ENCODE measurements around the gene SLC34A3. TPM values are rescaled to one million over a fixed set of nuclear protein-coding genes. Genes with fewer than 3 reads are reported as not detected.

SLC34A3 gene
- total RNA-seq, 2 experiments from 2014 or later, result not detected

DNA sequence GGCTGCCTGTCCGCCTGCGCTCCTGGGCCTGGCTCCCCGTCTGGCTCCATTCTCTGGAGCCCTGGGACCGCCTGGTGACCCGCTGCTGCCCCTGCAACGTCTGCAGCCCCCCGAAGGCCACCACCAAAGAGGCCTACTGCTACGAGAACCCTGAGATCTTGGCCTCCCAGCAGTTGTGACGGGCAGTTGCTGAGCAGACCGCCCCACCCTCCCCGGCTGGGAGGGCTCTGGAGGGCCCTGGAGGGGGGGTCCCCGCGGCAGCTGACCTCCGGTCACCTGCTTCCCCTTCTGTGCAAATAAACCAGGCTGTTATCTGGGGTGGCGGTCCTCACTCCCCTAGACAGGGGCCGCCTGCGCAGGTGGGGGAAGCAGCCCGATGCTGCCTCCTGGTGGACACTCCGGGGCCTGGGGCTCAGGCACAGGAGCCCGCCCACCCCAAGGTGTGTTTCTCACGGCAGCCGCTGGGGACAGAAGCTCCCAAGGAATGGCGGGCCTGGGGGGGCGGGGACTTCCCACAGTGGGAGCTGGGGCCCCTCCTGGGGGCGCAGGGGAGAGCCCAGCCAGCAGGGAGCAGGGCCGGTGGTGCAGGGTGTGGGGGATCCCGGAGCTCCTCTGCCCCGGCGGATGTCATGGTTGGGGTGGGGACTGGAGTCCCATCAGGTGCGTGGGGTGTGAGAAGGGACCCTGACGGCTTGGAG is 5.7 kb downstream of the SLC34A3 start:
- Histone ChIP-seq H2AFZ (ENCODE audit: low read length) (no peak overlapping the region), H4K20me1 (ENCODE audit: insufficient read depth, low read length) (no peaks in the 10 kb centered on the region), H3K4me3 (ENCODE audit: low read depth, low read length, poor library complexity, severe bottlenecking) (peak overlapping the region; percentile 48), H3K4me1 (ENCODE audit: insufficient read depth, low read length, poor library complexity, severe bottlenecking) (peaks cover 49% of the 10 kb centered on the region), H3K79me2 (ENCODE audit: insufficient read depth, low read depth, low read length) (peaks cover 17% of the 10 kb centered on the region; the same call in 1 of the 2 replicates), H3K4me2 (ENCODE audit: low read length) (peak overlapping the region; percentile 75), H3K27ac (ENCODE audit: low read depth, low read length, poor library complexity, severe bottlenecking) (peak overlapping the region; percentile 29), H3K36me3 (ENCODE audit: insufficient read depth, low read length) (no peaks in the 10 kb centered on the region; the same call in 1 of the 2 replicates), H3K9me3 (ENCODE audit: low read length) (no peaks in the 10 kb centered on the region), H3K9me2 (ENCODE audit: insufficient read depth, low read length) (no peaks in the 10 kb centered on the region)
- no TSS peak for BruUV-seq (replicated peaks)
- ChIA-PET CTCF (ENCODE audit: unreplicated experiment) (interaction anchor here (0.6 to 1.2 kb wide), 3 partner anchors 59 to 107 kb away, joined by 3 to 6 read pairs (median 3); no protein-coding TSS in a partner anchor), POLR2A (no interaction called here)
- peak; percentile 90 for DNase-seq (ENCODE audit: low spot score)
- intact Hi-C loops (cut with micrococcal nuclease; ENCODE audit: unreplicated experiment), result loop anchor here (2.0 kb wide), 2 partner anchors 32 to 168 kb away; no protein-coding TSS in a partner anchor
- no peak for TF ChIP-seq EZH2phosphoT487 (IDR thresholded peaks at IDR 0.05; ENCODE audit: borderline replicate concordance, low read depth, low read length)
- TF ChIP-seq, protein P1, sequence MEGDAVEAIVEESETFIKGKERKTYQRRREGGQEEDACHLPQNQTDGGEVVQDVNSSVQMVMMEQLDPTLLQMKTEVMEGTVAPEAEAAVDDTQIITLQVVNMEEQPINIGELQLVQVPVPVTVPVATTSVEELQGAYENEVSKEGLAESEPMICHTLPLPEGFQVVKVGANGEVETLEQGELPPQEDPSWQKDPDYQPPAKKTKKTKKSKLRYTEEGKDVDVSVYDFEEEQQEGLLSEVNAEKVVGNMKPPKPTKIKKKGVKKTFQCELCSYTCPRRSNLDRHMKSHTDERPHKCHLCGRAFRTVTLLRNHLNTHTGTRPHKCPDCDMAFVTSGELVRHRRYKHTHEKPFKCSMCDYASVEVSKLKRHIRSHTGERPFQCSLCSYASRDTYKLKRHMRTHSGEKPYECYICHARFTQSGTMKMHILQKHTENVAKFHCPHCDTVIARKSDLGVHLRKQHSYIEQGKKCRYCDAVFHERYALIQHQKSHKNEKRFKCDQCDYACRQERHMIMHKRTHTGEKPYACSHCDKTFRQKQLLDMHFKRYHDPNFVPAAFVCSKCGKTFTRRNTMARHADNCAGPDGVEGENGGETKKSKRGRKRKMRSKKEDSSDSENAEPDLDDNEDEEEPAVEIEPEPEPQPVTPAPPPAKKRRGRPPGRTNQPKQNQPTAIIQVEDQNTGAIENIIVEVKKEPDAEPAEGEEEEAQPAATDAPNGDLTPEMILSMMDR (conservative IDR thresholded peaks at IDR 0.05; ENCODE audit: low read length), result peak; percentile 99

DNA sequence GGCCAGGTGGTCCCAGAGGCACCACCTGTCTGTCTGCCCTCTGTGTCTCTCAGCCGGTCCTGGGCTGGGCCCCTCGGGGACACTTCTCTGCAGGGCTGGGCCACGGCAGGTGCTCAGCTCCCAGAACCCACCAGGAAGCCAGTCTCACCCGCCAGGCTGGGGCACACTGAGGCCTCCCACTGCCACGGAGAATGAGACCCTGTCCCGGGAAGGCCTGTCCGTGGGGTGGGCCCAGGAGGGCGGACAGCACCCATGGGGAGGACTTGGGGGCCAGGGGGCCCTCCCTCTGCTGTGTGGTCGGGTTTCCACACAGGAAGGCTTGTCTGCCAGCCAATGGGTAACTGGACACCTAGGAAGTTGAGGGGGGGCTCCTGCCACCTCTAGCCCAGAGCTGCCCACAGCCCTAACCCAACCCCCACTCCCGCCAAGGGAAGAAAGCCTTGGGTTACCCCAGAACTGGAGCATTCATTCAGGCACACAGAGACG is 6.3 kb downstream of the SLC34A3 start:
- peaks cover 5% of the 10 kb centered on the region for H3K36me3 ChIP-seq (ENCODE audit: insufficient read depth, low read length)
- no peaks in the 10 kb centered on the region for H3K9me3 ChIP-seq (ENCODE audit: low read length)
- H3K79me2 ChIP-seq (ENCODE audit: insufficient read depth, low read depth, low read length), result peaks cover 22% of the 10 kb centered on the region
- no TSS peak for BruUV-seq (replicated peaks)
- H3K27ac ChIP-seq (ENCODE audit: low read depth, low read length, poor library complexity, severe bottlenecking), result peak overlapping the region; percentile 29
- intact Hi-C loops (cut with micrococcal nuclease; ENCODE audit: unreplicated experiment), result loop anchor here (2.0 kb wide), 2 partner anchors 32 to 168 kb away; no protein-coding TSS in a partner anchor
- peaks cover 3% of the 10 kb centered on the region for H4K20me1 ChIP-seq (ENCODE audit: insufficient read depth, low read length)
- CTCF ChIA-PET (ENCODE audit: unreplicated experiment), result interaction anchor here (1.2 kb wide), 1 partner anchor 107 kb away, joined by 6 read pairs; no protein-coding TSS in a partner anchor
- TF ChIP-seq, protein P1 (conservative IDR thresholded peaks at IDR 0.05; ENCODE audit: low read length), result no peak
- no peak for TF ChIP-seq EZH2phosphoT487 (IDR thresholded peaks at IDR 0.05; ENCODE audit: borderline replicate concordance, low read depth, low read length)
- POLR2A ChIA-PET, result interaction anchor here (0.8 kb wide), 1 partner anchor 17 kb away, joined by 3 read pairs; no protein-coding TSS in a partner anchor
- peak overlapping the region; percentile 75 for H3K4me2 ChIP-seq (ENCODE audit: low read length)
- no peak for DNase-seq (ENCODE audit: low spot score)
- H3K4me1 ChIP-seq (ENCODE audit: insufficient read depth, low read length, poor library complexity, severe bottlenecking), result peaks cover 49% of the 10 kb centered on the region
- H3K4me3 ChIP-seq (ENCODE audit: low read depth, low read length, poor library complexity, severe bottlenecking), result peak overlapping the region; percentile 48
- no peak overlapping the region for H2AFZ ChIP-seq (ENCODE audit: low read length)
- H3K9me2 ChIP-seq (ENCODE audit: insufficient read depth, low read length), result no peaks in the 10 kb centered on the region
